HUES48 (cell line): ENCODE measurements around the gene UNC5B.
"Not testable (repeated sequence)": the region's sequence is repeated elsewhere in the genome, so short reads cannot be mapped to it uniquely, and the experiment has no call there.

ENCODE experiments used
- H3K27ac ChIP-seq: one replicate; pipeline ENCODE4 v1.7.0; 2013; ENCODE audit warnings: low read depth, low read length, inconsistent platforms
- H3K27me3 ChIP-seq: 2 replicates; pipeline ENCODE4 v1.6.1; 2013; ENCODE audit warnings: mild to moderate bottlenecking, low read length; ENCODE audit not compliant: control insufficient read depth, insufficient read depth
- H3K36me3 ChIP-seq: 2 replicates; pipeline ENCODE4 v1.6.1; 2013; ENCODE audit warnings: low read length; ENCODE audit not compliant: control insufficient read depth, insufficient read depth
- H3K4me1 ChIP-seq: 2 replicates; pipeline ENCODE4 v1.6.1; 2013; ENCODE audit warnings: mild to moderate bottlenecking, low read length; ENCODE audit not compliant: control insufficient read depth, insufficient read depth
- H3K4me3 ChIP-seq: 2 replicates; pipeline ENCODE4 v1.5.1; 2013; ENCODE audit warnings: mild to moderate bottlenecking, low read depth, low read length
- H3K9ac ChIP-seq: 2 replicates; pipeline ENCODE4 v1.6.1; 2013; ENCODE audit warnings: mild to moderate bottlenecking, low read depth, low read length, moderate library complexity
- H3K9me3 ChIP-seq: 2 replicates; pipeline ENCODE4 v1.6.1; 2013; ENCODE audit warnings: low read length; ENCODE audit not compliant: control insufficient read depth, insufficient read depth

The UNC5B gene

DNA sequence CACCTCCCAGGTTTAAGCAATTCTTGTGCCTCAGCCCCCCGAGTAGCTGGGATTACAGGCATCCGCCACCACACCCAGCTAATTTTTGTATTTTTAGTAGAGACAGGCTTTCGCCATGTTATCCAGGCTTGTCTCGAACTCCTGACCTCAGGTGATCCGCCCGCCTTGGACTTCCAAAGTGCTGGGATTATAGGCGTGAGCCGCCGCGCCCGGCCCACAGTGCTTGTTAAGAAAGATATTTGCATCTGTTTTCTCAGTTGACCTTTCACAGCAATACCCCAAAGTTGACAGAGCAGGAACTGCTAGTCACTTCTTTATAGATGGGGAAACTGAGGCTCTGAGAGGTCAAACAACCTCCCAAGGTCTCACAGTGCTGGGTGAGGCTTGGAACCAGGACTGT lies 60.6 kb downstream of the UNC5B start:
- H3K9me3 ChIP-seq, H3K27ac ChIP-seq: not testable (repeated sequence)

DNA sequence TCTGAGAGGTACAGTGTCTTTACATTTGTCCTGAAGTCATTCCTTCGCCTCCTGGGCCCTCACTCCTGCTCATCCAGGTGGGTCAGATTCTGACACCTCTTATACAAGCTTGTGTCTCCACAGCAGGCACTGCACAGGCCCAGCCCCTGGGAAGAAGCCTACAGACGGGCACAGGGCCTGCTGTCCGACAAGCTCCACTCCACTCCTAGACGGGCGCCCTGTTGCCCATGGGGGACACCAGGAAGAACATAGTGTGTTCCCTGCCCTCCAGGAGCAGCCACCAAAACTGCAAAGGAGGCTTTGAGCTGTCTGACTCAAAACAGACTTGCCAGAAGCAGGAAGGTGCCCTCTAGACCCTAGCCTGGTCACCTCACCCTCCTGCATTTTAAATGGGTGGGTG lies 61.1 kb downstream of the UNC5B start:
- Histone ChIP-seq H3K27ac (no peak overlapping the region), H3K4me1 (peaks cover 11% of the 10 kb centered on the region), H3K9me3 (no peaks in the 10 kb centered on the region), H3K9ac (no peak overlapping the region), H3K4me3 (no peak overlapping the region), H3K36me3 (no peaks in the 10 kb centered on the region), H3K27me3 (no peaks in the 10 kb centered on the region)

More for the DNA sequence above, 60.6 kb downstream of the UNC5B start:
- not testable (repeated sequence) for H3K27me3 ChIP-seq, H3K9ac ChIP-seq, H3K36me3 ChIP-seq, H3K4me3 ChIP-seq
- H3K4me1 ChIP-seq = peaks cover 11% of the 10 kb centered on the region

DNA sequence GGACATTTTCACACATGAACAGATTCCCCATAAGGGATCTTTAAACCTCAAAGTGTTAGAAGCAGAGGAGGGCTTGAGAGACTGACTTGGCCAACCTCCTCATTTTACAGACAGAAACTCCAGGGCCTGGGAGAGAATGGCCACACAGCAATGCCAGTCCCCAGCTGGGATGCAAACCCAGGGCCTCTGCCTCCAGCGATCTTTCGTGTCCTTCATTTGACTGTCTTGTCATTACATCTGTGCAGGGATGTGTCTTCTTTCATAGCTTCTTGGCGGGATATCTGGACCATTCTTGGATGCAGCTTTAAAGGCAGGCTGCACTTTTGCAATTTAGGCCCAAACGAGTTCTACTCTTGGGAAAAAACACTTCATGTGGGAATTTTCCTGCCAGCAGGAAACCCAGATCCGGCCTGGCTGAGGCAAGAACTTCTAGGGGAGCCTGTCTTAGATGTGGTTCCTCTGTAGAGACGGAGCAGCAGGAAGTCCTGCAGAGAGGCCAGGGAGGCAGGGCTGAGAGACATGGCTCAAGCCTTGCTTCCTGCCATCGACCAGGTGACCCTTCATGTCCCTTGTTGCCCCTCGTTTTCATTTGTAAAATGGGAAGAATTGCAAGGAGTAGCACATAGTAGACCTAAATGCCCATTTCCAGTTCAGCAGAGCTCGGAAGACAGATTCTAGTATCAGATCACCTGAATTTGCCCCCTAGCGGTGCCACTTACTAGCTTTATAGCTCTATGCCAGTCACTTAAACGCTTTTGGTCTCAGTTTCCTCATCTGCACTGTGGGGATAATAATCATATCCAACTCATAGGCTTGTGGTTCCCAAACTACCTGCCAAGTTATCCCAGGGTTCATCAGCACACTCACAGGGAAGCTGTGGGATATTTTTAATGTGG lies 62.8 kb downstream of the UNC5B start:
- no peak overlapping the region for H3K27ac ChIP-seq
- H3K36me3 ChIP-seq = 0 out of 2 replicates have a peak, but pooled peaks cover 3% of the 10 kb centered on the region
- H3K4me1 ChIP-seq = peaks cover 10% of the 10 kb centered on the region
- H3K9me3 ChIP-seq = no peaks in the 10 kb centered on the region
- H3K4me3 ChIP-seq = no peak overlapping the region
- H3K9ac ChIP-seq = no peak overlapping the region
- no peaks in the 10 kb centered on the region for H3K27me3 ChIP-seq

DNA sequence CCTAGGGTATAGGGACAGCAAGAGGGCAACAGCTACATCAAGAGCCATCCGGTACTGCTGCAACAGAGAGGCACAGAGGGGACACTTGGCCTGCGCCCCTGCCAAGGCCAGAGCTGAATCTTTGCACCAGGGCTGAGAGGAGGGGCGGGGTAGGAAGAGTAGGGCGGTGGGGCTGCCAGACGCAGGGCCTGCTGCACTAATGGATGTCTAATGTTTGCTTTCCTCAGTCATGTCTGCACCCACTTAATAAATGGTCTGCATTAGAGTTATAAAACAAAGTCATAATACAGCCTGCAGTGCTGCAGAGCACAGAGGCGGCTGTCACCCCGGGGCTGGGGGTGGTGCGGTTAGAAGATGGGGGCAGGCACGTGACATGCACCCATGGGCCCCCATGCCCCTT lies 64.5 kb downstream of the UNC5B start:
- peaks cover 10% of the 10 kb centered on the region for H3K4me1 ChIP-seq

DNA sequence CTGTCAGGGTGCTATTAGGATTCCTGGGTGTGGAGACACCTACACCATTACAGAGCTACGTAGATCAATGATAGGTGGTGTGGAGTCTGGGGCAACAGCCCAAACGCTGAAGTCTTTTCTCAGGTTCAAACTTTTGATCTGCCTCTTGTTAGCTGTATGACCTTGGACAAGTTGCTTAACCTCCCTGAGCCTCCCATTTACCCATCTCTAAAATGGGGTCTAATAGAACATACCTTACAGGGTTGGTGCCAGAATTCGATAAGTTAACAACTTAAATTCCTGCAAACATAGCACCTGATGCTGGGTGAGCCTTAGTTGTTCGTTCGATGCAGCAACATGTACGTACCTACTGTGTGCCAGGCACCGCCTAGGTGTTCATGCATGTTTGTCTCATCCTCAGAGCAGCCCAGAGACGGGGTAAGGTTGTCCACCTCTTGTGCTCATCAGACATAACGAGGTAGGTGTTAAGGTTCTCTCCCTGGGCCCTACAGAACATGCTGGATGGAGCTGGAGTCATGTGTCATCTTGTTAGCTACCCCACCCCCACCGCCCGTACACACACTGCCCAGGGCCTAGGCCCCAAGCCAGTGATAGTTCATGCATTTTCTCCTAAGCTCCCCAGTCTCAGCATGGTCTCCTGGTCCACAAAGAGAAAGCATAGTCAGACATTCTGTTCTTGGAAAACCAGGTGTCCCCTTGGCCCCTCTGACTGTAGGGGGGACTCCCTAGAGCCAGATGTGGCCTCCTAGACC lies 65.7 kb downstream of the UNC5B start:
- Histone ChIP-seq H3K4me1 (peaks cover 10% of the 10 kb centered on the region), H3K4me3 (no peak overlapping the region), H3K27me3 (no peaks in the 10 kb centered on the region), H3K9ac (no peak overlapping the region), H3K36me3 (peaks cover 16% of the 10 kb centered on the region), H3K9me3 (no peaks in the 10 kb centered on the region), H3K27ac (no peak overlapping the region)

More for the DNA sequence above, 64.5 kb downstream of the UNC5B start:
- Histone ChIP-seq H3K9me3 (no peaks in the 10 kb centered on the region), H3K4me3 (no peak overlapping the region), H3K9ac (no peak overlapping the region), H3K36me3 (peaks cover 8% of the 10 kb centered on the region), H3K27me3 (no peaks in the 10 kb centered on the region), H3K27ac (no peak overlapping the region)

DNA sequence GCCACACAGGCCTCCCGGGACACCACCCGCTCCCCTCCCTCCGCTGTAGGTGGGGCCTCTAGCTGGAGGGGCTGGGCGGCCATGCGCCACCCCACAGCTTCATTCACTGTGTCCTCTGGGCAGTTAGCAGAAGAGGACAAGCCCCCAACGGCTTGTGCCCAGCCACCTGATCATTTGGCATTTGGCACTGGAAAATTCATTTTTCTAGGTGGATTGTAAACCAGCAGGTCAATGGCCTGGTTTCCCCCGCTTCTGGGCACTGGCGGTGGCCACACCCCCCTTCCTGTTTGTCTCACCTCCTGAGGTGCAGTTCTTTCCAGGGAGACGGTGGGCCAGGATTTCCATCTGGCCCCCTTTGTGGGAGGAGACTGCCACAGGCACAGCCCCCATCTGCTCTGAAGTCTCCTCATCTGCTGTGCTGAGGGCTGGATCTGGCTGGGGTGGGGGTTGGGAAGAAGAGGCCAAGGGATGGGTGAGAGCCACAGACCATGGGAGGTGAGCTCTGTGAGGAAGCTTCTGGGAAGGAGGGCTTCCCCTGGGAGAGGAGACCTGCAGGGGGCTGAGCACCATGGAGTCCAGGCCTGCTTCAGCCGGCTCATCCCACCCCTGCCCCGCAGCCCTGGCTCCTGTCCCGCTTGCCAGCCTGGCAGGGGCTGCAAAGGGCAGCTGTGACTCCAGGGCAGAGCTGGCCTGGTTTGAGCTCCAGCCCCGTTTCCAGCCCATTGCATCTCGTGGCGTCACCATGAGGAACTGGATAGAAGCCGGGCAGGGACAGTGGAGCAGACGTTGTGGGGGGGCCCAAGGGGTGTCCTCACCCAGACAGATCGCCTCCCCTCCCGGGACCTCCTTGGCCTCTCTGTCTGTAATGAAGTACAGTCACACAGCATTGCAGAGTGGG lies 66.6 kb downstream of the UNC5B start:
- no peak overlapping the region for H3K27ac ChIP-seq
- H3K4me1 ChIP-seq = peaks cover 10% of the 10 kb centered on the region
- H3K9ac ChIP-seq = no peak overlapping the region
- no peaks in the 10 kb centered on the region for H3K9me3 ChIP-seq
- H3K27me3 ChIP-seq = no peaks in the 10 kb centered on the region
- peaks cover 16% of the 10 kb centered on the region for H3K36me3 ChIP-seq
- no peak overlapping the region for H3K4me3 ChIP-seq

DNA sequence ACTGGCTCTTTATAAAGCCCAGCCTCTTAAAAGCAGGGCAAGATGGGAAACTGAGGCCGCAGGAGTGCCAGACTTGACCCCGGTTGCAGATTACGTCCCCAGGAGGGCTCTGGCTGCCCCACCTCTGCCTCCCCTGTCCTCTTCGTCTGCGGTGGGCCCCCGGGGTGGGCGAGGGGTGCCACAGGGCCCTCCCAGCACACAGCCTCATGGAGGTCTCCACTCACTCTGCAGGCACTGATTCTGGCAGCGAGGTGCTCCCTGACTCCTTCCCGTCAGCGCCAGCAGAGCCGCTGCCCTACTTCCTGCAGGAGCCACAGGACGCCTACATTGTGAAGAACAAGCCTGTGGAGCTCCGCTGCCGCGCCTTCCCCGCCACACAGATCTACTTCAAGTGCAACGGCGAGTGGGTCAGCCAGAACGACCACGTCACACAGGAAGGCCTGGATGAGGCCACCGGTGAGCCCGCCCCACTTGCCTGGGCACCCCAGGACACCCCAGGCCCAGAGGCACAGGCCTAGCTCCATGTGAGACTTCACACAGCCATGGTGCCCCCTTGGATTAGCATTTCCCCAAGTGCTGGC lies 67.3 kb downstream of the UNC5B start:
- H3K27ac ChIP-seq = no peak overlapping the region
- no peaks in the 10 kb centered on the region for H3K27me3 ChIP-seq
- H3K4me3 ChIP-seq = no peak overlapping the region
- peaks cover 16% of the 10 kb centered on the region for H3K36me3 ChIP-seq
- H3K4me1 ChIP-seq = peaks cover 10% of the 10 kb centered on the region
- no peak overlapping the region for H3K9ac ChIP-seq
- H3K9me3 ChIP-seq = no peaks in the 10 kb centered on the region

DNA sequence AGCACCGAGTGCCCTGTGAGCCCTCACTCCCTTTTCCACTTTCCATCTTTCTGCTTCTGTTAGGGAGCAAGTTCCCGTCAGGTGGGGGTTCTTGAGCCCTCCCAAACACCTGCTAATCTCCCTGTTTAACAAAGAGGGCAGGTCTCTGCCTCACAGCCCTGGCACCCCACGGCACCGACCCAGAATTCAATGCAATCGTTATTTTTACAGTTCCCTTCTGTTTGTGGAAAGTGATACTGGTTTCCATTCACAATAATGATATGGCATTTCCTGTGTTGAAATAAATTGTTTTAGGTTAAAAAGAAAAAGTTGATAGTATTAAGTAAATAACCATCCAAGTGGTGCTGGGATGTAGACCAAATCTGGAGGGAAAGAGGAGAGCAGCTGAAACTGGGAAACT lies 67.8 kb downstream of the UNC5B start:
- Histone ChIP-seq H3K4me1 (peaks cover 10% of the 10 kb centered on the region), H3K36me3 (peaks cover 17% of the 10 kb centered on the region), H3K4me3 (no peak overlapping the region), H3K9me3 (no peaks in the 10 kb centered on the region), H3K27me3 (no peaks in the 10 kb centered on the region), H3K9ac (no peak overlapping the region), H3K27ac (no peak overlapping the region)

DNA sequence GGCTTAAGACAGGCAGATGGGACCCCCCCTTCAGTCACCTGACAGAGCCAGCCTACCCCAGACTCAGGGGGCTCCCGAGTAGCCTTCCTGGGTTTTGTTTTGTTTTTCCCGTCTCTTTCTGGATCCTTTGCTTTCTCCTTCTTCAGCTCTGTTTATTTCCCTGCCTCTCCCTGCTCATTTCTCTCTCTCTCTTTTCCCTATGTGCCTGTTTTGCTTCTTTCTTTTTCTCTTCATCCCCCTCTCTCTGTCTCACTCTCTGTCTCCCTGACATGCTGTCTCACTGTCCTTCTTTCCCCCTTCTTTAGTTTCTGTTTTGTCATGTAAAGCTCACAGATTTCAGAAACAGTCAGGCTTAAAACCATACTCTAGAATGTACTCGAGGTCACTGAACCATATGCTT lies 68.5 kb downstream of the UNC5B start:
- Histone ChIP-seq H3K4me3 (no peak overlapping the region), H3K4me1 (peaks cover 10% of the 10 kb centered on the region), H3K27ac (no peak overlapping the region), H3K36me3 (peaks cover 23% of the 10 kb centered on the region), H3K9ac (no peak overlapping the region), H3K27me3 (no peaks in the 10 kb centered on the region), H3K9me3 (no peaks in the 10 kb centered on the region)

DNA sequence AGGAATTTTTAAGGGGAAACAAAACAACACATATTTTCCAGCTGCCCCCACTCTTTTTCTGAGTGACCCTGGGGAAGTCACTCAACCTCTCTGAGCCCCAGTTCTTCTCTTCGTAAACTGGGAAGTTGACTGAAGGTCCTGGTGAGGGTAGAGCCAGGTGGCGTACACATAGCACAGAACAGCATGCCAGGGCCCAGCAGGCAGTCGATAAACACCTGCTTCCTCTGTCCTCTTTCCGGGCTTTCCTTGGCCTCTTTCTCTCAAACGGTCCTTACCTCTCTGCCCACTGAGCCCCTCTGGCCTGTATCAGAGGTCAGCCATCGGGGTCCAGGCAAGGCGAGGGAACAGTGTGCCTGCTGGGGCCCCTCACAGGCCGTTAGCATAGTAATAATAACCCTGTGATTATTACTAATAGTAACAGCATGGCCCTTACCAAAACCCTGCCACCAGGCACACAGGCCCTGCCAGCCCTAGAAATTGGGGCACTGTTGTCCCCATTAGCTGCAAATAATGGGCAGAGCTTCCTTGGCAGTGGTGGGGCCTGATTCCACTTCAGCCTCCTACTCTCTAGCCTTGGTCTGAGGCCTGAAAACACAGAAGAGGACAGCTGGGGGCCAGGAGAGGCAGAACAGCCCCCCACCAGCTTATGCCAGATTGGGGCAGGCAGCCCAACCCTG lies 69.4 kb downstream of the UNC5B start:
- H3K36me3 ChIP-seq = peaks cover 32% of the 10 kb centered on the region
- no peaks in the 10 kb centered on the region for H3K9me3 ChIP-seq
- H3K4me1 ChIP-seq = peaks cover 10% of the 10 kb centered on the region
- no peak overlapping the region for H3K4me3 ChIP-seq
- H3K9ac ChIP-seq = no peak overlapping the region
- no peaks in the 10 kb centered on the region for H3K27me3 ChIP-seq
- H3K27ac ChIP-seq = no peak overlapping the region
